ENCODE results near the gene CFAP119. TPM values are rescaled to one million over a fixed set of nuclear protein-coding genes. Genes with fewer than 3 reads are reported as not detected.

The CFAP119 gene
- total and polyA plus RNA-seq, 9 of the 15 experiments (the other 6 are each of a cell fraction or from before 2014, with no cell fraction given), result 5.5 to 33.7 (median 9.6) TPM

DNA sequence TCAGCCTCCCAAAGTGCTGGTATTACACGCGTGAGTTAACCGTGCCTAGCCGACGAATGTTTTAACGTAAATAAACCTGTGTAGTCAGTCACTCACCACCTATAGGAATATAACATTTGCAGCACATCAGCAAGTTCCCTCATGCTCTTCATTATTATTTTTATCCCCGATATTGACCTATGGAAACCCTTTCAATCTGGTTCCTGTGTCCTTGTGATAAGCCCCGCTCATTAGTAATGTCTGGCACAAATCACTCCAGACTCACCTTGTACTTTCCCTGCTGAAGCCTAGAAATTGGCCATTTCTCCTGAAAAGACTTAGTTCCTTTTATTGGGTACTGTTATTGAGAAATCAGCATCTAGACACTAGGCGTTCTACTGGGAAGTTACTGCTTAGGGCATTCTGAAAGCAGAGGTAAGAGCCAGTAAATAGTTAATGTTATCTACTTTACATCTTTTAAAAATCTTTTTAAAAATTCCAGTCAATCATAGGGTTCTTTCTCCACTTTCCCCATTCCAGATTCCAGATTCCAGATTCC, 15.2 kb downstream of the CFAP119 start (continued):
- TF ChIP-seq ZNF655 (CRISPR knock-in tag; IDR thresholded peaks at IDR 0.05) (no peak), TRIM24 (IDR thresholded peaks at IDR 0.05) (no peak), BCOR (IDR thresholded peaks at IDR 0.05) (no peak)
- TF ChIP-seq, protein P1, sequence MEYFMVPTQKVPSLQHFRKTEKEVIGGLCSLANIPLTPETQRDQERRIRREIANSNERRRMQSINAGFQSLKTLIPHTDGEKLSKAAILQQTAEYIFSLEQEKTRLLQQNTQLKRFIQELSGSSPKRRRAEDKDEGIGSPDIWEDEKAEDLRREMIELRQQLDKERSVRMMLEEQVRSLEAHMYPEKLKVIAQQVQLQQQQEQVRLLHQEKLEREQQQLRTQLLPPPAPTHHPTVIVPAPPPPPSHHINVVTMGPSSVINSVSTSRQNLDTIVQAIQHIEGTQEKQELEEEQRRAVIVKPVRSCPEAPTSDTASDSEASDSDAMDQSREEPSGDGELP (CRISPR knock-in tag; IDR thresholded peaks at IDR 0.05; ENCODE audit: borderline replicate concordance), result no peak

GRCh38 chr16:30745082-30745481, 16.8 kb downstream of the CFAP119 start:
- in situ Hi-C loops (cut with MboI), result no loop called here
- ATAC-seq, result no peak
- peaks cover 14 to 21% of the 10 kb centered on the region in 2 experiments; a peak in 4 of 5 replicates for H3K4me1 ChIP-seq (replicated peaks in 1 of 2; ENCODE audit: control insufficient read depth in 2 of 2, insufficient read depth in 2 of 2, low read length in 2 of 2)
- peaks cover 58% of the 10 kb centered on the region for H3K36me3 ChIP-seq (ENCODE audit: control insufficient read depth, insufficient read depth, low read length)
- BruUV-seq (replicated peaks), result no TSS peak
- no peak overlapping the region for H3K4me3 ChIP-seq
- no peak overlapping the region for H2AFZ ChIP-seq (ENCODE audit: low read depth, low read length)
- H3K27me3 ChIP-seq (ENCODE audit: control insufficient read depth in 2 of 2, insufficient read depth in 2 of 2, low read length in 2 of 2), result no peaks in the 10 kb centered on the region
- no peak for FAIRE-seq
- peaks cover 17% of the 10 kb centered on the region for H3K79me2 ChIP-seq (ENCODE audit: control insufficient read depth, insufficient read depth, low read length)
- no peak overlapping the region for H3K4me2 ChIP-seq (ENCODE audit: insufficient read depth, low read length)
- H3K27ac ChIP-seq (ENCODE audit: extremely low read depth, low read depth, low read length), result no peak overlapping the region
- H3K9ac ChIP-seq (ENCODE audit: insufficient read depth in 1 of 2, low read depth in 2 of 2, low read length in 2 of 2), result no peak overlapping the region
- CTCF ChIA-PET (ENCODE audit: low intra/inter-chr PET ratio), result no interaction called here
- H4K20me1 ChIP-seq (replicated peaks; ENCODE audit: control insufficient read depth, insufficient read depth, low read length), result no peaks in the 10 kb centered on the region
- POLR2A ChIA-PET, result no interaction called here
- no peaks in the 10 kb centered on the region for H3K9me1 ChIP-seq (ENCODE audit: control insufficient read depth, insufficient read depth, low read length)
- 60% methylated on average over 2 of the region's 2 CpGs for WGBS (ENCODE audit: insufficient coverage, low coverage, missing lambda C conversion rate)
- no peak for DNase-seq (ENCODE audit: extremely low read depth in 1 of 4, low spot score in 3 of 4)
- intact Hi-C loops (cut with micrococcal nuclease), result no loop called here
- TF ChIP-seq, protein P2, sequence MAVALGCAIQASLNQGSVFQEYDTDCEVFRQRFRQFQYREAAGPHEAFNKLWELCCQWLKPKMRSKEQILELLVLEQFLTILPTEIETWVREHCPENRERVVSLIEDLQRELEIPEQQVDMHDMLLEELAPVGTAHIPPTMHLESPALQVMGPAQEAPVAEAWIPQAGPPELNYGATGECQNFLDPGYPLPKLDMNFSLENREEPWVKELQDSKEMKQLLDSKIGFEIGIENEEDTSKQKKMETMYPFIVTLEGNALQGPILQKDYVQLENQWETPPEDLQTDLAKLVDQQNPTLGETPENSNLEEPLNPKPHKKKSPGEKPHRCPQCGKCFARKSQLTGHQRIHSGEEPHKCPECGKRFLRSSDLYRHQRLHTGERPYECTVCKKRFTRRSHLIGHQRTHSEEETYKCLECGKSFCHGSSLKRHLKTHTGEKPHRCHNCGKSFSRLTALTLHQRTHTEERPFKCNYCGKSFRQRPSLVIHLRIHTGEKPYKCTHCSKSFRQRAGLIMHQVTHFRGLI (CRISPR knock-in tag; IDR thresholded peaks at IDR 0.05), result no peak
- TF ChIP-seq JUNB (CRISPR knock-in tag; conservative IDR thresholded peaks at IDR 0.05) (no peak), SFPQ (IDR thresholded peaks at IDR 0.05; ENCODE audit: low read depth, low read length) (no peak), E2F6 (IDR thresholded peaks at IDR 0.05; ENCODE audit: borderline replicate concordance in 1 of 2, extremely low read depth in 1 of 2, insufficient read depth in 1 of 2, insufficient read length in 1 of 2, low read depth in 1 of 2, low read length in 1 of 2, poor library complexity in 1 of 2, severe bottlenecking in 1 of 2) (no peak), ZNF347 (CRISPR knock-in tag; IDR thresholded peaks at IDR 0.05; ENCODE audit: low read depth) (no peak), CEBPB (tag; IDR thresholded peaks at IDR 0.05) (no peak), NFE2L1 (tag; IDR thresholded peaks at IDR 0.05; ENCODE audit: borderline replicate concordance, low read depth) (no peak), FOXJ2 (tag; IDR thresholded peaks at IDR 0.05) (no peak)
- no peaks in the 10 kb centered on the region for H3K9me3 ChIP-seq (replicated peaks; ENCODE audit: control insufficient read depth, insufficient read depth, low read depth, low read length)

Data from K562 (cell line).